ENCODE results near the gene TMEM156.
"Not testable (repeated sequence)": the region's sequence is repeated elsewhere in the genome, so short reads cannot be mapped to it uniquely, and the experiment has no call there.

TMEM156 gene

GRCh38 chr4:39043861-39044363 is 11.7 kb upstream of the TMEM156 start:
- no peak for DNase-seq (ENCODE audit: low read depth in 1 of 2, low spot score in 1 of 2)

GRCh38 chr4:39043058-39043860 is 11.1 kb upstream of the TMEM156 start:
- no peak for DNase-seq (ENCODE audit: low read depth in 1 of 2, low spot score in 1 of 2)

GRCh38 chr4:39042366-39042765 is 10.2 kb upstream of the TMEM156 start:
- no peak for DNase-seq (ENCODE audit: low read depth in 1 of 2, low spot score in 1 of 2)

- DNase-seq (ENCODE audit: low read depth in 1 of 2, low spot score in 1 of 2), result no peak
Observed at GRCh38 chr4:39039108-39039507, 6.9 kb upstream of the TMEM156 start.

- no peak for DNase-seq (ENCODE audit: low read depth in 1 of 2, low spot score in 1 of 2)
Observed at GRCh38 chr4:39037941-39038340, 5.7 kb upstream of the TMEM156 start.

GRCh38 chr4:39037491-39037825 is 5.2 kb upstream of the TMEM156 start:
- DNase-seq (ENCODE audit: low read depth in 1 of 2, low spot score in 1 of 2), result no peak

- DNase-seq (ENCODE audit: low read depth in 1 of 2, low spot score in 1 of 2), result no peak
Observed at GRCh38 chr4:39036172-39036571, 4.0 kb upstream of the TMEM156 start.

- not testable (repeated sequence) for DNase-seq (ENCODE audit: low read depth in 1 of 2, low spot score in 1 of 2)
Observed at GRCh38 chr4:39031590-39032020, 604 bp downstream of the TMEM156 start.

- DNase-seq (ENCODE audit: low read depth in 1 of 2, low spot score in 1 of 2), result no peak
Observed at GRCh38 chr4:39030725-39031124, 1.5 kb downstream of the TMEM156 start.

GRCh38 chr4:39029752-39030694 is 2.2 kb downstream of the TMEM156 start:
- no peak for DNase-seq (ENCODE audit: low read depth in 1 of 2, low spot score in 1 of 2)

- no peak for DNase-seq (ENCODE audit: low read depth in 1 of 2, low spot score in 1 of 2)
Observed at GRCh38 chr4:39026096-39026495, 6.1 kb downstream of the TMEM156 start.

- DNase-seq (ENCODE audit: low read depth in 1 of 2, low spot score in 1 of 2), result no peak
Observed at GRCh38 chr4:39025552-39026085, 6.6 kb downstream of the TMEM156 start.

- DNase-seq (ENCODE audit: low read depth in 1 of 2, low spot score in 1 of 2), result no peak
Observed at GRCh38 chr4:39024311-39024865, 7.8 kb downstream of the TMEM156 start.

- no peak for DNase-seq (ENCODE audit: low read depth in 1 of 2, low spot score in 1 of 2)
Observed at GRCh38 chr4:39023059-39023458, 9.2 kb downstream of the TMEM156 start.

- DNase-seq (ENCODE audit: low read depth in 1 of 2, low spot score in 1 of 2), result no peak
Observed at GRCh38 chr4:39022241-39022640, 10.0 kb downstream of the TMEM156 start.

- DNase-seq (ENCODE audit: low read depth in 1 of 2, low spot score in 1 of 2), result no peak
Observed at GRCh38 chr4:39021631-39022030, 10.6 kb downstream of the TMEM156 start.

GRCh38 chr4:39020130-39020529 is 12.1 kb downstream of the TMEM156 start:
- no peak for DNase-seq (ENCODE audit: low read depth in 1 of 2, low spot score in 1 of 2)

- DNase-seq (ENCODE audit: low read depth in 1 of 2, low spot score in 1 of 2), result no peak
Observed at GRCh38 chr4:39014028-39014427, 18.2 kb downstream of the TMEM156 start.

GRCh38 chr4:39004758-39005157 is 27.5 kb downstream of the TMEM156 start:
- no peak for DNase-seq (ENCODE audit: low read depth in 1 of 2, low spot score in 1 of 2)

- not testable (repeated sequence) for DNase-seq (ENCODE audit: low read depth in 1 of 2, low spot score in 1 of 2)
Observed at GRCh38 chr4:39002058-39002457, 30.2 kb downstream of the TMEM156 start.

- no peak for DNase-seq (ENCODE audit: low read depth in 1 of 2, low spot score in 1 of 2)
Observed at GRCh38 chr4:38995660-38996005, 36.6 kb downstream of the TMEM156 start.

All from activated CD4-positive, alpha-beta T cell treated with anti-CD3 and anti-CD28 coated beads, Interleukin-2, amount 50 U/mL, for 24 hours (primary cell).